GM21786 (cell line): ENCODE measurements around the gene TNFRSF4.
"Not testable (repeated sequence)": the region's sequence is repeated elsewhere in the genome, so short reads cannot be mapped to it uniquely, and the experiment has no call there.

Experiments
- ATAC-seq: cut with Tn5 transposase; IDR thresholded peaks from one replicate; pipeline ENCODE4 v1.9.1; 2021; ENCODE audit not compliant: unreplicated experiment

TNFRSF4 gene

GRCh38 chr1:1183833-1184775 lies 29.8 kb downstream of the TNFRSF4 start:
- no peak for ATAC-seq

GRCh38 chr1:1183221-1183747 lies 30.7 kb downstream of the TNFRSF4 start:
- ATAC-seq = no peak

- no peak for ATAC-seq
These were observed 31.3 kb downstream of the TNFRSF4 start for GRCh38 chr1:1182491-1183220.

GRCh38 chr1:1181938-1182410 lies 32.0 kb downstream of the TNFRSF4 start:
- ATAC-seq = no peak

- ATAC-seq = no peak
These were observed 32.6 kb downstream of the TNFRSF4 start for GRCh38 chr1:1181129-1181937.

GRCh38 chr1:1179983-1180861 lies 33.7 kb downstream of the TNFRSF4 start:
- ATAC-seq = no peak

- no peak for ATAC-seq
These were observed 34.5 kb downstream of the TNFRSF4 start for GRCh38 chr1:1179346-1179982.

- ATAC-seq = no peak
These were observed 35.1 kb downstream of the TNFRSF4 start for GRCh38 chr1:1178794-1179331.

GRCh38 chr1:1177452-1178206 lies 36.3 kb downstream of the TNFRSF4 start:
- no peak for ATAC-seq

GRCh38 chr1:1176931-1177330 lies 37.0 kb downstream of the TNFRSF4 start:
- ATAC-seq = no peak

GRCh38 chr1:1176063-1176761 lies 37.7 kb downstream of the TNFRSF4 start:
- ATAC-seq = not testable (repeated sequence)

GRCh38 chr1:1175221-1176062 lies 38.5 kb downstream of the TNFRSF4 start:
- ATAC-seq = no peak

- no peak for ATAC-seq
These were observed 40.0 kb downstream of the TNFRSF4 start, which contains the start of gene TTLL10 for GRCh38 chr1:1173793-1174415. Gene TTLL10 (plus strand): TSS chr1:1173880. CDS start chr1:1179216, 5,336 bp downstream.

GRCh38 chr1:1173061-1173792 lies 40.7 kb downstream of the TNFRSF4 start:
- ATAC-seq = no peak

- no peak for ATAC-seq
These were observed 42.2 kb downstream of the TNFRSF4 start for GRCh38 chr1:1171546-1172340.
